Lower leg skin (tissue), 4 donors: ENCODE data around the gene TRIM71. TPM values are rescaled to one million over a fixed set of nuclear protein-coding genes. Genes with fewer than 3 reads are reported as not detected.

Experiments used
- DNase-seq, 2 donors: peaks; one replicate each; pipeline ENCODE4 v3.0.0-alpha.2; 2019; ENCODE audit warnings: low spot score in 2 of 2
- H3K4me3 ChIP-seq: fragments of 200-600 bp; sonication (generic); 2 replicates; pipeline ENCODE4 v1.5.1; 2017; ENCODE audit warnings: mild to moderate bottlenecking, low read depth; ENCODE audit not compliant: poor library complexity, severe bottlenecking
- CTCF ChIP-seq, 3 donors: fragments of 450-650 bp; IDR thresholded peaks; one replicate each; pipeline ENCODE4 v1.5.1; 2016; ENCODE audit warnings: antibody characterized with exemption in 3 of 3, mild to moderate bottlenecking in 3 of 3, moderate library complexity in 2 of 3
- POLR2A ChIP-seq, 2 donors: fragments of 450-650 bp; IDR thresholded peaks; one replicate each; pipeline ENCODE4 v1.6.1; 2016 to 2017; ENCODE audit warnings: antibody characterized with exemption in 2 of 2, mild to moderate bottlenecking in 1 of 2, moderate library complexity in 1 of 2
- WGBS, 2 donors: methylation state at CpG; one replicate each; pipeline ENCODE4 v1.1.5; 2018; 5-methylcytosine and 5-hydroxymethylcytosine counted together
- intact Hi-C: fragments of 100-400 bp; cut with DNase I; formaldehyde crosslinking; loops from one replicate; pipeline ENCODE4 v1.15.0; 2023; ENCODE audit warnings: low total_unique reads
- total RNA-seq, 4 donors: library from RNA; depleted of rRNA; stranded (reverse); fragments of >200 nt; gene quantifications; one replicate each; pipeline ENCODE4 v1.1.0, GENCODE V29; 2016

TRIM71 gene
- total RNA-seq, 4 donors from 2014 or later, result 0.03 TPM; not detected in 3

- TF ChIP-seq POLR2A (IDR thresholded peaks at IDR 0.05), result no peak
- no peak for TF ChIP-seq CTCF (IDR thresholded peaks at IDR 0.05)
- 78 to 83% methylated on average over 5 of the region's 5 CpGs for WGBS, 2 donors
- peak in 1 of 2 donors; percentile 61 for DNase-seq
- intact Hi-C loops, result no loop called here
- H3K4me3 ChIP-seq, result no peak overlapping the region
Measured at GRCh38 chr3:32840086-32840841, 22.5 kb downstream of the TRIM71 start.

GRCh38 chr3:32841341-32841740 is 23.5 kb downstream of the TRIM71 start:
- 61 to 68% methylated on average over 12 of the region's 12 CpGs for WGBS, 2 donors
- TF ChIP-seq POLR2A (IDR thresholded peaks at IDR 0.05), result no peak
- no peak for TF ChIP-seq CTCF (IDR thresholded peaks at IDR 0.05)
- intact Hi-C loops, result no loop called here
- peak in 1 of 2 donors; percentile 54 for DNase-seq
- H3K4me3 ChIP-seq, result no peak overlapping the region

- DNase-seq, result peak in 1 of 2 donors; percentile 49
- 60 to 65% methylated on average over 5 of the region's 5 CpGs for WGBS, 2 donors
- TF ChIP-seq CTCF (IDR thresholded peaks at IDR 0.05) (no peak), POLR2A (IDR thresholded peaks at IDR 0.05) (no peak)
- no peak overlapping the region for H3K4me3 ChIP-seq
- intact Hi-C loops, result no loop called here
Measured at GRCh38 chr3:32841867-32842470, 24.2 kb downstream of the TRIM71 start.

GRCh38 chr3:32842531-32842931 is 24.7 kb downstream of the TRIM71 start:
- peak in 1 of 2 donors; percentile 74 for DNase-seq
- intact Hi-C loops, result no loop called here
- no peak overlapping the region for H3K4me3 ChIP-seq
- 36 to 39% methylated on average over 3 of the region's 3 CpGs for WGBS, 2 donors
- no peak for TF ChIP-seq CTCF (IDR thresholded peaks at IDR 0.05)
- no peak for TF ChIP-seq POLR2A (IDR thresholded peaks at IDR 0.05)

- H3K4me3 ChIP-seq, result no peak overlapping the region
- DNase-seq, result peak in 1 of 2 donors; percentile 49
- WGBS, 2 donors, result 53 to 54% methylated on average over 2 of the region's 2 CpGs
- TF ChIP-seq CTCF (IDR thresholded peaks at IDR 0.05), result no peak
- no peak for TF ChIP-seq POLR2A (IDR thresholded peaks at IDR 0.05)
- intact Hi-C loops, result no loop called here
Measured at GRCh38 chr3:32842987-32843386, 25.2 kb downstream of the TRIM71 start.
